AG09309 (cell line): ENCODE measurements around the gene APMAP.

Source experiments
- DNase-seq: peaks from one replicate; pipeline ENCODE4 v3.0.0-alpha.2; 2010; ENCODE audit warnings: low read depth
- H3K4me3 ChIP-seq: 2 replicates; pipeline ENCODE4 v1.5.1; 2011; ENCODE audit warnings: mild to moderate bottlenecking, low read depth, low read length, moderate library complexity; ENCODE audit not compliant: control insufficient read depth
- TF ChIP-seq, protein P1 (sequence below): IDR thresholded peaks from 2 replicates; pipeline ENCODE4 v1.5.1; 2011; ENCODE audit warnings: mild to moderate bottlenecking, low read depth, low read length, inconsistent platforms; ENCODE audit not compliant: insufficient read depth, control insufficient read depth; ENCODE audit errors: missing control alignments

The APMAP gene

DNA sequence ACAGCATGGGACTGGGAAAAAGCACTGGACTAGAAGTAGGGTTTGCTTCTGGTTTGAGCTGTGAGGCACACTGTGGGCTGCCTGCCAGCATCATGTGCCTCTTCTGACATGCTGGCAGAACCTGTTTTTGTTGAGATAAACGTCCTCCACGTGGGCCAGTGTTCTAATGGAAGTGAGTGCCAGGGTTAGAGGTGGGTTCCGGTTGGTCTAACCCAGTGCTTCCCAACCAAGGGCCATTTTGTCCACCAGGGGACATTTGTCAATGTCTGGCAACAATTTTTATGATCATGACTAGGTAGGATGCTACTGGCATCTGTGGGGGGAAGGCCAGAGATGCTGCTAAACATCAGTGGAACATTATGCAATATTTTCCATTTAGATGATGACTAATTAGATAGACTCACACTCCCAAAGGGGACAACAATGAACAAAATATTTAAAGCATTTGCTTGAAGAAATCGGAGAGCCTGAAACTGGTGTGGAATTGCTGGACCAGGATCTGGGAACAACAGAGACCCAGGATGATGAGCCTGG lies 7.8 kb upstream of the APMAP start:
- no peak overlapping the region for H3K4me3 ChIP-seq
- DNase-seq = peak; percentile 88
- TF ChIP-seq, protein P1, sequence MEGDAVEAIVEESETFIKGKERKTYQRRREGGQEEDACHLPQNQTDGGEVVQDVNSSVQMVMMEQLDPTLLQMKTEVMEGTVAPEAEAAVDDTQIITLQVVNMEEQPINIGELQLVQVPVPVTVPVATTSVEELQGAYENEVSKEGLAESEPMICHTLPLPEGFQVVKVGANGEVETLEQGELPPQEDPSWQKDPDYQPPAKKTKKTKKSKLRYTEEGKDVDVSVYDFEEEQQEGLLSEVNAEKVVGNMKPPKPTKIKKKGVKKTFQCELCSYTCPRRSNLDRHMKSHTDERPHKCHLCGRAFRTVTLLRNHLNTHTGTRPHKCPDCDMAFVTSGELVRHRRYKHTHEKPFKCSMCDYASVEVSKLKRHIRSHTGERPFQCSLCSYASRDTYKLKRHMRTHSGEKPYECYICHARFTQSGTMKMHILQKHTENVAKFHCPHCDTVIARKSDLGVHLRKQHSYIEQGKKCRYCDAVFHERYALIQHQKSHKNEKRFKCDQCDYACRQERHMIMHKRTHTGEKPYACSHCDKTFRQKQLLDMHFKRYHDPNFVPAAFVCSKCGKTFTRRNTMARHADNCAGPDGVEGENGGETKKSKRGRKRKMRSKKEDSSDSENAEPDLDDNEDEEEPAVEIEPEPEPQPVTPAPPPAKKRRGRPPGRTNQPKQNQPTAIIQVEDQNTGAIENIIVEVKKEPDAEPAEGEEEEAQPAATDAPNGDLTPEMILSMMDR = peak; percentile 22

DNA sequence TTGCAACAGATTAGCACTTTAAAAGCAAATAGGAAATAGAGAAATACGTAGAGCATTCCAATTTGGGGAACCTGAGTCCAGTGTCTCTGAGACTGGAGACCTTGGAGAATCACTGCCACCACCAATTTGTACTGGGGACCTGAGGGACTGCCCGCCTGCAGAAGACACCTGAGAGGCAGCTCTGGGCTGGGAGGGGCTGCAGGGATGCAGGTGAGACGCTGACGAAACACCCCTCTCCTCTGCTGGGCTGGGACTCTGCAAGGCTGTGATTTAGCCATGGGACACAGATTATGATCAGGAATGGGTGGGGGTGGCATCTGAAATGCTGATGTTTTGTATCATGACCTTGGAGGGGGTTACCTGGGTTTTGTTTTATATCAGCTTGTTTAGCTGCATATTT lies 7.0 kb upstream of the APMAP start:
- DNase-seq = no peak
- TF ChIP-seq, protein P1 = no peak
- H3K4me3 ChIP-seq = no peak overlapping the region

DNA sequence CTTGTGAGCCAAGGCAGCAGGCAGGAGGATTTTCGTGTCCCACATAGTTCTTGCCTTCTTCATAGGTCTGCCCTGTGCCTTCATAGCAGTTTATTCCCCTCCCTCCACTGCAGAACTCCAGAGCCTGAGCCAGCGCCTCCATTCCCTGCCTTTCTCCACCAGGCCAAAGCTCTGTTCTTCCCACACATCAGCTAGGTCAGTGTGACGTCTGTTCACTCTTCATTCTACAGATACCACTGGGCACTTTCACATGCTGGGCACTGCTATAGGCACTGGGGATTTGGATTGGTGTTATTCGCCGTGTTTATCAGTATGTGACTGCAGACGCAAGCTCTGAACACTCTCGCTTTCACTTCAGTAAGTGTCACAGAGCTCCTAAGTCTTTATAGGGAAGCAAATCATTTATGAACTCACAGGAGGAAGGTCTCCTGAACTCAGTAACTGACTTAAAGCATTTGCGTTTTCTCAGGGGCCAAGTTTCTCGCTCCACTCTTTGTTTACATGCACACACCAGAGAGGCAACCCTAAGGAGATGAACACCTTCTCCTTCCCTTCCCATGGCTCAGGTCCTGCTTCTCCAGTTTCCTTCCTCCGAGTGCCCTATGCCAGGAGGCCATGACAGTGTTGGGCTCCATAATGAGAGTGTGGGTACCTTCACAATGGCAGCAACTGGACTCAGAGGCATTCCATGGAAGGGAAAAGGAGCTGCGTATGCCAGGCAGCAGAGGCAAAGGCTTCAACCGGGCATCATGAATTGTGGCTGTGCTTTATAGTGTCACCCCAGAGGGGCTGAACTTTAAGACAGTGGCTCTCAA lies 6.3 kb upstream of the APMAP start:
- no peak overlapping the region for H3K4me3 ChIP-seq
- DNase-seq = no peak
- TF ChIP-seq, protein P1 = no peak

DNA sequence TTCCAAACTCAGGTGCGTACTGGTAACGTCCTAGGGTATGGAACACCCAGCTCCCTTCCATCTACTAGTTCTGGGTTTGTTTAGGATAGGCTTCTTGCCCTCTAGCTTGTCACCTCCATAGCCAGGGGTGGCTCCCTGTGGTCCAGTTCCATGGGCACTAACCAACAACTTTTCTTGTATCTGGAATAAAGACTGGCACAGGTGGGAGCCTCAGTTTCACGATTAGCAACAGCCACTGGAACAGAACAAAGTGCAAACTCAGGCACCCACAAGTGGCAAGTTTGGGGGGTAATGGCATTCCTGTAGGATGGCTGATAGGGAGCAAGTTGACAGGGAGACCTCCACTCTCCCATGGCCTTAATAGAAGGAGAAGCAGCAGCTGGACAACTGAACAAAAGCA lies 5.6 kb upstream of the APMAP start:
- TF ChIP-seq, protein P1 = no peak
- no peak overlapping the region for H3K4me3 ChIP-seq
- DNase-seq = no peak

DNA sequence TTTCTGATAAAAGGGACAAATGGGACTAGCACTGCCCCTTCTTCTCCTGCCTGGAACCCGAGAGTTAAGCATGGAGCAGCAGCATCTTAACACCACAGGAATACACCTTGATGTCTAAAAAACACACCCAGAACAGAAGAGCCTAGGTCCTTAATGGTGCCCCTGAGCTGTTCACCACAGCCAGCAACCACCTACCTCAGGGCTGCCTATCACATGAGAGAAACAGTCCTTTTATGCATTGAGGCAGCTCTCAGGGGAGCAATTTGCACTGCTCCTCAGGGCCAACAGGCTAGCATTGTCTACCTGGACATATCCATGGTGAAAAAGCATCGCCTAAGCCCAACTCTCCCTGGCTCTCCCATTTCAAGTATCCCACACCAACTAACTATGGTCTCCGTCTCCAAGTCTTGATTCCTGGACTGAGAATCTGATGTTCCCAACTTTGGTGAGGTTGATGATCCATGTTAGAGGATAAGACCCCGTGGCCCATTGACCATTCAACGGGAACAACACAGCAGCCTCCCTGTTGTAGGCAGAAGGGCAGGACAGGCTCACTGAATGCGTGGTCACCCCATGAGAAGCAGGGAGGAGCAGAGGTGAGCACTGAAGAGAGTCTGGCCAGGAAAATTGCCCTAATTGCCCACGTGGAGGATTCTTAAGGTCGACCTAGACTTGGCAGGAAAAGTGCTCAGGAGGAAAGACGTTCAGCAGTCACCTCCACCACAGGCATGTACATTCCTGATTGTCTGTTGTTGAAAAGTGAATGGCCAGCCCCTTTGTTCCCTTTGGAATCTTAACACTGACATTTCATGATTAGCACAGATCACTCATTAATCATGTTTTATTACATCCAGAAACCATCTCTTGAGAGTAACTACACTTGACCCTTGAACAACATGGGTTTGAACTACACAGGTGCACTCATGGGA lies 4.2 kb upstream of the APMAP start:
- H3K4me3 ChIP-seq = no peak overlapping the region
- TF ChIP-seq, protein P1 = no peak
- no peak for DNase-seq

DNA sequence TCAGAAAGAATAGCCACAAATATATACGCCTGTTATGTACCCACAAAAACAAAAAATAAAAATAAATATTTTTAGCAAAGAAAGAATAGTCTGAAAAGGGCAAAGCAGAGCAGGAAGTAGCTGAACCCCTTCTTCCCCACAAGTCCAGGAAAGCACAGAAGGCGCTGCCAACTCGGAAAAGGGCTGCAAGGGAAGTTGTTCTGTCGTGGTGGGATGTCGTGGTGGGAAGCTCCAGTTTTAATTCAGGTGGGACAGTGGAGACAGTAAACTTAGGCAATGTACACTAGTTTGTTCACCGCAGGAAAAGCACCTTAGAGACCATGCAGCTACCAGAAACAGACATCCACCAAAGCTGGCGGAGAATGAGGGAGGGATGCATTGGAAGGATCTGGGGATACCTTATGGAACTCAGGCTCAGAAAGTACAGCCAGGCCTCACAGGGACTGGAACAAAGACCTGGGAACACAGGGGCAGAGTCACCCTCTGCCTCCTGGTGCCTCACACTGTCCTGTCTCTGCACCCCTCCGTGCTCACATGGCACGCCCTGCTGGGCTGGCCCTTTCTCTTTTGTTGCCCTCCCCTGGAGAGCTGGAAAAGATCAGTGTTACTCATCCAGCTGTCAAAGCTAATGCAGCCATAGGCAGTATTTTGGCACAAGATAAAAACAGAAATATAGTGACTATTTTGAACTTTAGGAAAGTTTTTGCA lies 3.3 kb upstream of the APMAP start:
- DNase-seq = no peak
- no peak overlapping the region for H3K4me3 ChIP-seq
- TF ChIP-seq, protein P1 = no peak
